Naive B cell (primary cell): ENCODE data around the gene HNRNPUL1. TPM values are rescaled to one million over a fixed set of nuclear protein-coding genes. Genes with fewer than 3 reads are reported as not detected.

Experiments
- ATAC-seq, 2 donors: fragments of 150-1000 bp; cut with Tn5 transposase; 2 replicates each; pipeline ENCODE4 v1.10.0; 2021; ENCODE audit warnings: low read depth in 2 of 2, mild to moderate bottlenecking in 2 of 2, moderate library complexity in 2 of 2
- DNase-seq: peaks from one replicate; pipeline ENCODE4 v3.0.0; 2022
- H3K27ac Mint-ChIP-seq, 6 donors: one replicate each; pipeline ENCODE4 v1.8.0; 2020 to 2022; ENCODE audit warnings: mild to moderate bottlenecking in 6 of 6, mixed read lengths in 6 of 6, moderate library complexity in 5 of 6, inconsistent platforms in 2 of 6
- H3K27me3 Mint-ChIP-seq, 3 donors: one replicate each; pipeline ENCODE4 v1.8.0; 2021 to 2022; ENCODE audit warnings: mixed read lengths in 3 of 3, mild to moderate bottlenecking in 1 of 3
- H3K36me3 Mint-ChIP-seq, 2 donors: one replicate each; pipeline ENCODE4 v1.8.0; 2020 to 2022; ENCODE audit warnings: mixed read lengths in 2 of 2, inconsistent platforms in 1 of 2, mild to moderate bottlenecking in 1 of 2
- H3K4me1 Mint-ChIP-seq, 3 donors: one replicate each; pipeline ENCODE4 v1.8.0; 2020 to 2022; ENCODE audit warnings: mixed read lengths in 3 of 3, inconsistent platforms in 1 of 3, mild to moderate bottlenecking in 1 of 3, moderate library complexity in 1 of 3
- H3K4me3 Mint-ChIP-seq, 8 donors: one replicate each; pipeline ENCODE4 v1.8.0; 2020 to 2022; ENCODE audit warnings: mild to moderate bottlenecking in 8 of 8, mixed read lengths in 8 of 8, moderate library complexity in 8 of 8, inconsistent platforms in 2 of 8
- H3K9me3 Mint-ChIP-seq, 7 donors: one replicate each; pipeline ENCODE4 v1.8.0; 2020 to 2022; ENCODE audit warnings: mixed read lengths in 7 of 7, mild to moderate bottlenecking in 5 of 7, inconsistent platforms in 2 of 7, moderate library complexity in 1 of 7
- polyA plus RNA-seq, 6 donors: library from polyadenylated mRNA; unstranded; fragments of 300-500 nt; fragmentation: Illumina TruSeq; gene quantifications; one replicate each; pipeline ENCODE4 v1.2.3, GENCODE V29; 2021; ENCODE audit warnings: low read depth in 6 of 6

HNRNPUL1 gene
- 10 to 100 TPM; 26.2 to 85.3 (median 54.4) TPM for polyA plus RNA-seq

DNA sequence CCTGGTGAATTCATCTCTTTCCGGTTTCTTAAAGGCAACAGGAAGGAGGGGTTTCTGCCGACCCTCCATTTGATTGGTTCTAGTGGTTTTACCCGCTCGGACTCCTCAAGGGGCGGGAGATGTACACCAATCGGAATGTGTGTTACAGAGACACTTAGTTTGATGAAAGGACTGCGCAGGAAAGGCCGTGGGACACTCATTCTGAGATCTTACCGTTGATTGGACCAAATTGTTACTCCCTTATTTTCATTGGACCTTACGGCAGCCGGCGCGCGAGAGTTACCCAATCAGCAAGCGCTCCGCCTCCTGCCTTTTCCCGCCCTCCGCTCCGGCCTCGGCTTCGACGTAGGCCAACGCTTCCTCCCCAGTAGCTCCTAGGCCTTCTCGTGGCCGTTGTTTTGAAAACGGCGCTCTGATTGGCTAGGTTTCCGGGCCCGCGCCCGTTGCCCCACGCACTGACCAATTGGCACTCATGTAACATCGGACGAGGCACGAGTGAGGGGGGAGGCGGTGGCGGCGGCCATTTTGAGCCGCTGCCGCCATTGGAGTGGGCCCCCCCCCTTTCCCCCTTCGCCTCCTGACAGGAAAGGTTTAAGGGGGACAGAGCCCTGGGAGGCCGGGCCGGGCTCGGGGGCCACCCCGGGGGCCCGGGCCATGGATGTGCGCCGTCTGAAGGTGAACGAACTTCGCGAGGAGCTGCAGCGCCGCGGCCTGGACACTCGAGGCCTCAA, at the start of gene HNRNPUL1:
Gene HNRNPUL1 (plus strand): TSS at position 523 of the 731 bp plus-strand sequence. CDS start 132 bp downstream, at position 655.
- DNase-seq (peak; percentile 100), ATAC-seq (peak; percentile 53 to 62)
- Mint-ChIP-seq H3K4me3 (peak within 1 kb of the TSS; percentile 81 to 99 (median 96)), H3K9me3 (peaks cover 0 to 2% (median 0%) of the 10 kb centered on the region in 7 donors), H3K27me3 (no peaks in the 10 kb centered on the region), H3K27ac (peak within 1 kb of the TSS; percentile 100), H3K36me3 (no peaks in the 10 kb centered on the region), H3K4me1 (peaks cover 41 to 52% (median 45%) of the 10 kb centered on the region in 3 donors)

DNA sequence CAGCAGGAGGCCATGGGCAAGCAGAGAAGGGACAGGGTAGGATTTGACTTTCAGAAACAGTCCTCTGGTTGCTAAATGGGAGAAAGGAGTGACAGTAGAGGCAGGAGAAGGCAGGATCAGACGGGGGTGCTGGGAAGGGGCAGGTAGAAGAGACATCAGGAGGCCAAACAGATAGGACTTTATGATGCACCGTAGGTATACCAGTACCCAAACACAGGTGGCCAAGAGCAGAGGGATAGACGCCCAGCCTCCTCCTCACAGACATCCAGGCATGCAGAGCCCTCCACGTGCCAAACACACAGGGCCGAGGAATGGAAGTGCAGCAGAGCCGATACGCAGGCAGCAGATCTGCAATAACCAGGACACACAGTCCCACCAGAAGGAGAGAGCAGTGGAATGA, 46.4 kb upstream of the HNRNPUL1 start:
- H3K4me1 Mint-ChIP-seq, result peaks cover 0 to 15% (median 7%) of the 10 kb centered on the region in 3 donors
- H3K9me3 Mint-ChIP-seq, result peaks cover 0 to 3% (median 0%) of the 10 kb centered on the region in 7 donors
- ATAC-seq (no peak), DNase-seq (no peak)
- H3K36me3 Mint-ChIP-seq, result peaks cover 0 to 6% of the 10 kb centered on the region in 2 donors
- no peak overlapping the region for H3K27ac Mint-ChIP-seq
- peaks cover 32 to 75% (median 69%) of the 10 kb centered on the region in 3 donors for H3K27me3 Mint-ChIP-seq
- H3K4me3 Mint-ChIP-seq, result no peak overlapping the region

DNA sequence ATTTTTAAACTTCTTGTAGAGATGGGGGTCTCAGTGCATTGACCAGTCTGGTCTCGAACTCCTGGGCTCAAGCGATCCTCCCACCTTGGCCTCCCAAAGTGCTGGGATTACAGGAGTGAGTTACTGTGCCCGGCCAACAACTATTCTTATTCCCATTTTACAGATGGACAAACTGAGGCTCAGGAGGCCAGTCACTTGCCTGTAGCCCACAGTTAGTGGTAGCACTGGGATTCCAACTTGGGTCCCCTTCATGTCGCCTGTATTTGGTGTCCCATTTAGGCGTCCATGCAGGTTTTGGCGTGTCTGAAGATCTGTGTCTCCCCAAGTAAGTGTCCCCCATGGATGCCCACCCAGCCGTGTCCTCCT, 45.9 kb upstream of the HNRNPUL1 start:
- no peak overlapping the region for H3K27ac Mint-ChIP-seq
- ATAC-seq (no peak), DNase-seq (no peak)
- peaks cover 0 to 6% of the 10 kb centered on the region in 2 donors for H3K36me3 Mint-ChIP-seq
- peak overlapping the region in 1 of 8 donors; percentile 20 for H3K4me3 Mint-ChIP-seq
- peaks cover 0 to 3% (median 0%) of the 10 kb centered on the region in 7 donors for H3K9me3 Mint-ChIP-seq
- peaks cover 0 to 15% (median 7%) of the 10 kb centered on the region in 3 donors for H3K4me1 Mint-ChIP-seq
- peaks cover 35 to 80% (median 73%) of the 10 kb centered on the region in 3 donors for H3K27me3 Mint-ChIP-seq

DNA sequence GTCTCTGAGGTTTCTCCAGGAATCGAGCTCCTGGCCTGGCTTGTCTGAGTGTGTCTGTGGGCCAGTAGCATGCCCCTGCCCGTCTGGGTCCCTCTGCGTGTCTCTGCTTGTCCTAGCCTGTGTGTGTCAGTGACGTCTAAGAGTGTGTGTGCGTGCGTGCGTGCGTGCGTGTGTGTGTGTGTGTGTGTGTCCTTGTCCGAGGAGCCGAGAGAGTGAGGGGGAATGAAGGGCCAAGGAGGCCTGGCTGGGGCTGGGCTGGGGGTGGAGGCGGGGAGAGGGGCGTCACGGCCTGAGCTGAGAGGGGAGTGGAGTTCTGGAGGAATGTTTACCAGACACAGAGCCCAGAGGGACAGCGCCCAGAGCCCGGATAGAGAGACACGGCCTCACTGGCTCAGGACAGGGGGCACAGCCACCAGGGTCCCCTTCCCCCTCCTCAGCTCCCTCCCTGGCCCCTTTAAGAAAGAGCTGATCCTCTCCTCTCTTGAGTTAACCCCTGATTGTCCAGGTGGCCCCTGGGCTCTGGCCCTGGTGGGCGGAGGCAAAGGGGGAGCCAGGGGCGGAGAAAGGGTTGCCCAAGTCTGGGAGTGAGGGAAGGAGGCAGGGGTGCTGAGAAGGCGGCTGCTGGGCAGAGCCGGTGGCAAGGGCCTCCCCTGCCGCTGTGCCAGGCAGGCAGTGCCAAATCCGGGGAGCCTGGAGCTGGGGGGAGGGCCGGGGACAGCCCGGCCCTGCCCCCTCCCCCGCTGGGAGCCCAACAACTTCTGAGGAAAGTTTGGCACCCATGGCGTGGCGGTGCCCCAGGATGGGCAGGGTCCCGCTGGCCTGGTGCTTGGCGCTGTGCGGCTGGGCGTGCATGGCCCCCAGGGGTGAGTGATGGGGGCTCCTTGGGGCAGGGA, 45.3 kb upstream of the HNRNPUL1 start, which contains the start of gene AXL:
Gene AXL (plus strand): TSS at position 609 of the 893 bp plus-strand sequence. CDS start 170 bp downstream, at position 779.
- Mint-ChIP-seq H3K36me3 (peaks cover 0 to 6% of the 10 kb centered on the region in 2 donors), H3K9me3 (peaks cover 0 to 3% (median 0%) of the 10 kb centered on the region in 7 donors), H3K27me3 (peaks cover 38 to 87% (median 79%) of the 10 kb centered on the region in 3 donors), H3K27ac (peak within 1 kb of the TSS in 3 of 6 donors; percentile 49 to 78 (median 59)), H3K4me1 (peaks cover 0 to 15% (median 7%) of the 10 kb centered on the region in 3 donors), H3K4me3 (peak within 1 kb of the TSS in 1 of 8 donors; percentile 20)
- ATAC-seq (no peak), DNase-seq (no peak)

DNA sequence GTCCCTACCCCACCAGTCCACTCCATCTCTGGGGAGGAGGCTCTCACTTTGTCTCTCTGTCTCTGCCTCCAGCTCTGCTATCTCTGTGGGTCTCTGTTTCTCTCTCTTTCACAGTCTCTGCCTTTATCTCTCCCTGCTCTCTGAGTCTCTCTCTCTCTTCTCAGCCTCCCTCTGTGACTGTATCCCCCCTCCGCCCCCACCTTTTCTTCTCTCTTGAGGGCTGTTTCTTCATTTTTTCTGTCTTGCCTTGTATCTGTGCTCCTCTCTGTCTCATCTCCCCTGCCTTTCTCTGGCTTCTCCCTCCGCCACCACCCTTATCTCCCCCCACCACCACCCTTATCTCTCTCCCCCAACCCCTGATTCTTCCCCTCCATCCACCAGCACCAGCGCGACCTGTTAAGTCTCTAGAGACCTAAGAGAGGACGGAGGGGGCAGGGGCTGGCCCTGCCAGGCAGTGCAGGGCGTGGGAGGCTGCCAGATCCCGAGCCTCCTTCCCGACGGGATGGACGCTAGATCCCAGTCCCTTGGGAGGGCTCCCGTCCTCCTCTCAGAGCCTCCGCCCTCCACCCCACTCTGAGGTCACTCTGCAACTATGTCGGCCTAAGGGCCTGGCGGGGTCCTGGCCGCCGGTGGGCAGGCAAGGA, 44.1 kb upstream of the HNRNPUL1 start:
- H3K4me1 Mint-ChIP-seq, result peaks cover 0 to 15% (median 7%) of the 10 kb centered on the region in 3 donors
- ATAC-seq (no peak), DNase-seq (no peak)
- H3K27me3 Mint-ChIP-seq, result peaks cover 47 to 92% (median 83%) of the 10 kb centered on the region in 3 donors
- H3K27ac Mint-ChIP-seq, result peak overlapping the region in 1 of 6 donors; percentile 78
- H3K4me3 Mint-ChIP-seq, result no peak overlapping the region
- H3K36me3 Mint-ChIP-seq, result peaks cover 0 to 6% of the 10 kb centered on the region in 2 donors
- H3K9me3 Mint-ChIP-seq, result no peaks in the 10 kb centered on the region

DNA sequence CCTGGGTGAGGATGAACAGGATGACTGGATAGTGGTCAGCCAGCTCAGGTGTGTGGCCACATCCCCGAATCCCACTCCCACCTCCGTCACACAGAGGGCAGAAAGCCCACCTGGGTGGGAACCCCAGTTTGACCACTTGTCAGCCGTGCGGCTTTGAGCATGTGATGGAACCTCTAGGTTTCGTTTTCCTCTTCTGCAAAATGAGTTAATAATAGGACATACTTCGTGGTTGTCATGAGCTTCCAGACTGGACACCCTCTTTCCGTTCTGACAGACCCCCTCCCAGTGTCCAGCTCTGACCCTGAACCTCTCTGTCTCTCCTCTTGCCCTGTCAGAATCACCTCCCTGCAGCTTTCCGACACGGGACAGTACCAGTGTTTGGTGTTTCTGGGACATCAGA, 43.4 kb upstream of the HNRNPUL1 start:
- peaks cover 0 to 6% of the 10 kb centered on the region in 2 donors for H3K36me3 Mint-ChIP-seq

DNA sequence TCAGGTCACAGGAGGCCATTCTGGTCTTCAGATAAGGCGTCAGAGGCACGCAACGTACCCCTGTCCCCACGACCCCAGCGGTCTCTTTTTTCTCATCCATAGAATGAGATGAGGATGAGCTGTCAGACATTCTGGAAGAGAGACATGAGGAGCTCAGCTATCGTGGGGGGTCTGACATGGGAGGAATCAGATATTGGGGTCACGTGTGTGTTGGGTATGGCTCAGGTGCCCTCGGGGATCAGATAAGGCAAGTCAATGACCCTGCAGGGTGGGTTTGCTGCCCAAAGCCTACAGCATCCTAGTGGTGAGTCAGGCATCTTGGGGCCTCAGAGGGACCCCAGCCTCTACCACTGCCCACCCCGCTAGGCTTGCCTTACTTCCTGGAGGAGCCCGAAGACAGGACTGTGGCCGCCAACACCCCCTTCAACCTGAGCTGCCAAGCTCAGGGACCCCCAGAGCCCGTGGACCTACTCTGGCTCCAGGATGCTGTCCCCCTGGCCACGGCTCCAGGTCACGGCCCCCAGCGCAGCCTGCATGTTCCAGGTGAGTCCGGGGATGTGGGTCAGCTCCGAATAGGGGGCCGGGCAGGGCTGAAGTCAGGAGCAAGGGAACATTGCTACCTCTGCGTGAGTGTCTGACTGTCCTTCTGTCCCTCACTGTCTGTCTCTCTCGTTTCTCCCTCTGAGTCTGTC, 42.5 kb upstream of the HNRNPUL1 start:
- Mint-ChIP-seq H3K27me3 (peaks cover 52 to 95% (median 89%) of the 10 kb centered on the region in 3 donors), H3K4me3 (no peak overlapping the region), H3K9me3 (no peaks in the 10 kb centered on the region), H3K27ac (no peak overlapping the region), H3K36me3 (peaks cover 0 to 6% of the 10 kb centered on the region in 2 donors), H3K4me1 (peaks cover 7 to 22% (median 11%) of the 10 kb centered on the region in 3 donors)
- DNase-seq (no peak), ATAC-seq (no peak)

More for the DNA sequence above, 43.4 kb upstream of the HNRNPUL1 start:
- DNase-seq, result no peak
- H3K9me3 Mint-ChIP-seq, result no peaks in the 10 kb centered on the region
- ATAC-seq, result no peak
- peaks cover 3 to 20% (median 11%) of the 10 kb centered on the region in 3 donors for H3K4me1 Mint-ChIP-seq
- H3K27me3 Mint-ChIP-seq, result peaks cover 54 to 98% (median 90%) of the 10 kb centered on the region in 3 donors
- peak overlapping the region in 2 of 6 donors; percentile 4 to 72 for H3K27ac Mint-ChIP-seq
- peak overlapping the region in 1 of 8 donors; percentile 52 for H3K4me3 Mint-ChIP-seq

DNA sequence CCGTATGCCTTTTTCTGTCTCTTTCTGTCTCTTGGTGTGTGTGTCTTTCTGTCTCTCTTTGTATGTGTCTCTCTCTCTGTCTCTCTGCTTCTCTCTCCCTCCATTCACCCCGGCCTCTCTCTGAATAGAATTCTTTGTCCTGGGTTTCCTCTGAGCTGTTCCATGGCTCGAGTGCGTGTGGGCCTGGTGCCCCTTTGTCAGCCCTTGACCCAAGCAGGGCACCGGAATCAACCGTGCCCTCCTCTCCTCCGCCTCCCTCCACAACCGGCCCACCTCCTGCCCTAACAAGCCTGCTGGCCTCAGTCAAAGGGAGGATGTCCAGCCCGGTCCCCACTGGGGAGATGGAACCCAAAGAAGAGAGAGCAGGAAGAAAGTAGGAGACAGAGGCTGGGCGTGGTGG, 41.9 kb upstream of the HNRNPUL1 start:
- Mint-ChIP-seq H3K4me3 (no peak overlapping the region), H3K27me3 (peaks cover 53 to 95% (median 83%) of the 10 kb centered on the region in 3 donors), H3K4me1 (peaks cover 11 to 18% (median 12%) of the 10 kb centered on the region in 3 donors), H3K9me3 (no peaks in the 10 kb centered on the region), H3K27ac (no peak overlapping the region), H3K36me3 (peaks cover 0 to 6% of the 10 kb centered on the region in 2 donors)
- ATAC-seq (no peak), DNase-seq (no peak)

DNA sequence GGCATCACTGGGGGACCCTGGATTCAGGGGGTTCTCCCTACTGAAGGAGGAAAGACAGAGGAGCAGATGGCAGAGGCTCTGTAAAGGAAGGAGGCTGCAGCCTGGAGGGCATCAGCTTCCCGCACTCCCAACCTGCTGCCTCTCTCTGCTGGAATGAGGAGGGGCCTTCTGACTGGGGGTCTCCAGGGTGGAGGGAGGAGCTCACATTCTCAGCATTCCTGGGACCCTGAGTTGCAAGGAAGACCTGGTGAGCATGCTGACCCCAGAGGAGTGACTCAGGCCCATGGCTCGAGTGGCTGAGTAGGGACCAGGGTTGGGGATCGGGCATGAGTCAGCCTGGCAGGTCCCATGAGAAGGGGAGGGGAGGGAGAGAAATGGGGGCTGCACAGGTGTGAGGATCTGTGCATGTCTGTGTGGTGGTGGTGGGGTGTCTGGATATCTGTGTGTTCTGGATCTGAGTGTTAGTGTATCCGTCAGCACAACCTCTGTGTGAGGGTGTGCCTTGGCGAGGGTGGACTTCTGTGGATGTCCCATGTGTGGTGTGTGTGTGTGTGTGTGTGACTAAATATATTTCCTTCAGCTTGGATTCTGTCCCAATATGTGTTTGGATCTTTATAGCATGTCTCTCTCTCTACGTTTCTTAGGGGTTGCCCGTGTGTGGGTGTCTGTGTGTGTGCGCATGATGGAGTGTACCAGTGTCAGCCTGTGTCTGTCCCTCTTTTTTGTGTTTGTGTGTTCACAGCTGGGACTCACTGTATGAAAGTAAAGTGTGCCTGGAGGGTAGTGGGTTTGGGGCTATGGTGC, 40.5 kb upstream of the HNRNPUL1 start:
- ATAC-seq, result no peak
- no peaks in the 10 kb centered on the region for H3K9me3 Mint-ChIP-seq
- H3K4me1 Mint-ChIP-seq, result peaks cover 8 to 15% (median 12%) of the 10 kb centered on the region in 3 donors
- H3K36me3 Mint-ChIP-seq, result peaks cover 0 to 6% of the 10 kb centered on the region in 2 donors
- H3K27me3 Mint-ChIP-seq, result peaks cover 50 to 90% (median 79%) of the 10 kb centered on the region in 3 donors
- DNase-seq, result no peak
- no peak overlapping the region for H3K27ac Mint-ChIP-seq
- no peak overlapping the region for H3K4me3 Mint-ChIP-seq

DNA sequence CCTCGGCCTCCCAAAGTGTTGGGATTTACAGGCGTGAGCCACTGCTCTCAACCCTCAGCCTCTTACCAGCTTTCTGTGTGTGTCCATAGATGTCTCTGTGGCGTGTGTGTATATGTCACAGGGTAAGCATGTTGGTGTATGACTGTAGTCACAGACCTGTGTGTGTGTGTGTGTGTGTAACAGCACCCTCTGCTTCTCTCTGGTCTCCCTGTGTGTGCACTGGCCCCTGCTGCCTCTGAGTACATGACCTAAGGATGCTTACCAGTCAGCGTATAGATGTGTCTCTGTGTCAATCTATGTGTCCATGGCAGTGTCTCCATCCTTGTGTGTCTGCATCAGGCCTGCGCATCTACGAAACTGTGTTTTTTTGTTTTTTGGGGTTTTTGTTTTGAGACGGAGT, 39.5 kb upstream of the HNRNPUL1 start:
- Mint-ChIP-seq H3K9me3 (no peaks in the 10 kb centered on the region), H3K4me1 (peaks cover 4 to 12% (median 11%) of the 10 kb centered on the region in 3 donors), H3K27me3 (peaks cover 49 to 82% (median 71%) of the 10 kb centered on the region in 3 donors), H3K36me3 (peaks cover 0 to 6% of the 10 kb centered on the region in 2 donors), H3K27ac (no peak overlapping the region), H3K4me3 (no peak overlapping the region)
- DNase-seq, result no peak
- ATAC-seq, result no peak

DNA sequence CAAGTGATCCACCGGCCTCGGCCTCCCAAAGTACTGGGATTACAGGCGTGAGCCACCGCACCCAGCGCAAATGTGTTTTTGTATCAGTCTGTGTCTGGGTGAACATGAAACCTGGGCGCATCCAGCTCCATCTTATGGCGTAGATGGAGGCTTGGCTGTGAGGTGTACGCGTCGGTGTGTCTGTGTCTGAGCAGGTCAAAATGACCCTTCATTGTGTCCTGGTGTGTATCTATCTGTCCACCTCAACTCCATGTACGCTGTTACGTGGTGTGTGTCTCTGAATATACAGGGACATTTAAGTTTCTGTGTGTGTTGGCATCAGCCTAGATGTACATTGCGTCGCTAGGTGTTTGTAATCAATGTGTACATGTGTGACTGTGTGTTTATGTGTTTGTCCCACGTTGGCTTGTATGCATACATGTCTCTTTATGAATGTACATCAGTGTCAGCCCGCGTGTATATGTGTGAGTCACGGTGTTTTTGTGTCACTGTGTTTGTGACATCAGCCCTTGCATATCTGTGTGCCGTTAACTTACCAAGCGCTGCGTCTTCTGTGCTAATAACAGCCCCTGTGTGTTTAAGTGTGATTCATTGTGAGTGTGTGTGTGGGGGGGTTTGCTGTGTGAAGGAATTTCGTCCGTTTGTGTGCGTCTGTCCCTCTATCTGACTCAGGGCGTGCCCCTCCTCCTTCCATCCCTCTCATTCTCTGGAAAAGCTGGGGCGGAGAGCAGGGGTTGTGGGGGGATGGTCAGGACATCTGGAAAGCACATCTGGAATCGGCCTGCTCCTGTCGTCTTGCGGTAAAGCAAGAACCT, 38.7 kb upstream of the HNRNPUL1 start:
- Mint-ChIP-seq H3K9me3 (no peaks in the 10 kb centered on the region), H3K27me3 (peaks cover 44 to 73% (median 64%) of the 10 kb centered on the region in 3 donors), H3K4me1 (peaks cover 4 to 12% (median 7%) of the 10 kb centered on the region in 3 donors), H3K27ac (peak overlapping the region in 1 of 6 donors; percentile 34), H3K36me3 (no peaks in the 10 kb centered on the region), H3K4me3 (peak overlapping the region in 5 of 8 donors; percentile 52 to 80 (median 70))
- ATAC-seq (no peak), DNase-seq (no peak)
